Measurements from ENCODE around the gene DUSP15.

DNA sequence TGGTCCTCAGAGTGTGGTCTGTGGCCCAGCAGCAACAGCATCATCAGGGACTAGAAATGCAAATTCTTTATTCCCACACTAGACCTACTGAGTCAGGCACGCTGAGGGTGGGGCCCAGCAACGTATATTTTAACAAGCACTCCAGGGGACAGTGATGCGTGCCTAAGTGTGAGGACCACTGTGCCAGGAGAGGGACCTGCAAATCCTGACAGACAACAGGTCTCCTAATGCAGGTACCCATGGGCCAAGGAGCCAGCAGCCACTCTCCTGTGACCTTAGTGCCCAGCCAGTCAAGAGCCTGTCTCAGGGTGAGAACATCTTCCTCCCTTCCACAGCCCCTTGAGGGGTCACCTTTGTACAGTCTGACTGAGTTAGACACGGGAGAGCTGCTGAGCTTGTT lies 59.1 kb downstream of the DUSP15 start:
- TF ChIP-seq, protein P1, sequence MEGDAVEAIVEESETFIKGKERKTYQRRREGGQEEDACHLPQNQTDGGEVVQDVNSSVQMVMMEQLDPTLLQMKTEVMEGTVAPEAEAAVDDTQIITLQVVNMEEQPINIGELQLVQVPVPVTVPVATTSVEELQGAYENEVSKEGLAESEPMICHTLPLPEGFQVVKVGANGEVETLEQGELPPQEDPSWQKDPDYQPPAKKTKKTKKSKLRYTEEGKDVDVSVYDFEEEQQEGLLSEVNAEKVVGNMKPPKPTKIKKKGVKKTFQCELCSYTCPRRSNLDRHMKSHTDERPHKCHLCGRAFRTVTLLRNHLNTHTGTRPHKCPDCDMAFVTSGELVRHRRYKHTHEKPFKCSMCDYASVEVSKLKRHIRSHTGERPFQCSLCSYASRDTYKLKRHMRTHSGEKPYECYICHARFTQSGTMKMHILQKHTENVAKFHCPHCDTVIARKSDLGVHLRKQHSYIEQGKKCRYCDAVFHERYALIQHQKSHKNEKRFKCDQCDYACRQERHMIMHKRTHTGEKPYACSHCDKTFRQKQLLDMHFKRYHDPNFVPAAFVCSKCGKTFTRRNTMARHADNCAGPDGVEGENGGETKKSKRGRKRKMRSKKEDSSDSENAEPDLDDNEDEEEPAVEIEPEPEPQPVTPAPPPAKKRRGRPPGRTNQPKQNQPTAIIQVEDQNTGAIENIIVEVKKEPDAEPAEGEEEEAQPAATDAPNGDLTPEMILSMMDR (IDR thresholded peaks at IDR 0.05): no peak
- no peak for TF ChIP-seq POLR2A (IDR thresholded peaks at IDR 0.05)

All from Peyer's patch (tissue), 4 donors.